ENCODE measurements around the gene RAD51B. TPM values are rescaled to one million over a fixed set of nuclear protein-coding genes. Genes with fewer than 3 reads are reported as not detected.

The RAD51B gene
- polyA plus RNA-seq, 1 experiment: 6.6 TPM

DNA sequence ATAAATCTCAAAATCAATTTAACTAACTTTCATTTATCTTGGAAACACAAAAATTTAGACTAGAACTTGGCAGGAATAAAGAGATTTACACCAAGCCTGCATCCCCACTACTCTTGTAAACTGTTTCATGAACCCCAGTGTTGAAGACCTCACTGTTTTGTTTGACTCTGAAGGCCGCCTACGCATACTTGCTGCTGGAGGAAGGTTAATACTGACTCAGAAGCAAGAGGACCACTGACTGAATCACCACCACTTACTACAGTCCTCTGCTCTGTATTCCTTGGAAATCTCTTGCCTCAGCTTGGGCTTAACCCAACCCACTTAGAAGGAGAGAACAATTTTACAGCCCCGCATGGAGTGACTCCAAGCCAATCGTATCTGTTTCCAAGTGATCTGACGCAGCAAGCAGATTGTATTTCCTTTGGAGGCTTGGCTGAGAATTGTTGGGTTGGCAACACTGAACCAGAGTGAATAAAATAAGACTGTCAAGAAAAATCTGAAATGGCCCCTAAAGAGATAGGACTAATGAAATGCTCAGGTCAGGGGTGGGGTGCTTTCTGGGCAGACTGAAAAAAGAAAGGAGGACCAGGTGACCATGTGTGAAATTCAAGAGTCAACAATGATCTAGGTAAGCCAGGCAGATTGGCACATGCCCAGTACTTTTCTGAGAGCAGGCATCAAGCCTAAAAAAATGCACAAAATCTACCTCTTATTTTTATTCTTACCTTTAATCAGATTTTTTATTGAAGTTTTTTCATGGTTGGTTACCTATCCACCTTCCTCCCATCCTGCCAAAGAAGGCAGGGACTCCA, 724.7 kb downstream of the RAD51B start:
- no peak overlapping the region for H3K4me3 ChIP-seq (ENCODE audit: low read depth, low read length)
- TF ChIP-seq, protein P1, sequence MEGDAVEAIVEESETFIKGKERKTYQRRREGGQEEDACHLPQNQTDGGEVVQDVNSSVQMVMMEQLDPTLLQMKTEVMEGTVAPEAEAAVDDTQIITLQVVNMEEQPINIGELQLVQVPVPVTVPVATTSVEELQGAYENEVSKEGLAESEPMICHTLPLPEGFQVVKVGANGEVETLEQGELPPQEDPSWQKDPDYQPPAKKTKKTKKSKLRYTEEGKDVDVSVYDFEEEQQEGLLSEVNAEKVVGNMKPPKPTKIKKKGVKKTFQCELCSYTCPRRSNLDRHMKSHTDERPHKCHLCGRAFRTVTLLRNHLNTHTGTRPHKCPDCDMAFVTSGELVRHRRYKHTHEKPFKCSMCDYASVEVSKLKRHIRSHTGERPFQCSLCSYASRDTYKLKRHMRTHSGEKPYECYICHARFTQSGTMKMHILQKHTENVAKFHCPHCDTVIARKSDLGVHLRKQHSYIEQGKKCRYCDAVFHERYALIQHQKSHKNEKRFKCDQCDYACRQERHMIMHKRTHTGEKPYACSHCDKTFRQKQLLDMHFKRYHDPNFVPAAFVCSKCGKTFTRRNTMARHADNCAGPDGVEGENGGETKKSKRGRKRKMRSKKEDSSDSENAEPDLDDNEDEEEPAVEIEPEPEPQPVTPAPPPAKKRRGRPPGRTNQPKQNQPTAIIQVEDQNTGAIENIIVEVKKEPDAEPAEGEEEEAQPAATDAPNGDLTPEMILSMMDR (IDR thresholded peaks at IDR 0.05; ENCODE audit: low read depth, low read length): no peak
- CTCF ChIA-PET: no interaction called here
- peak overlapping the region; percentile 95 for H3K27ac ChIP-seq (ENCODE audit: low read depth, low read length)
- DNase-seq (ENCODE audit: low read depth, low spot score): peak; percentile 97
- H3K27me3 ChIP-seq (ENCODE audit: control insufficient read depth, insufficient read depth, low read length): no peaks in the 10 kb centered on the region
- no peaks in the 10 kb centered on the region for H3K9me3 ChIP-seq (ENCODE audit: control insufficient read depth, insufficient read depth, low read length)
- POLR2A ChIA-PET: no interaction called here

DNA sequence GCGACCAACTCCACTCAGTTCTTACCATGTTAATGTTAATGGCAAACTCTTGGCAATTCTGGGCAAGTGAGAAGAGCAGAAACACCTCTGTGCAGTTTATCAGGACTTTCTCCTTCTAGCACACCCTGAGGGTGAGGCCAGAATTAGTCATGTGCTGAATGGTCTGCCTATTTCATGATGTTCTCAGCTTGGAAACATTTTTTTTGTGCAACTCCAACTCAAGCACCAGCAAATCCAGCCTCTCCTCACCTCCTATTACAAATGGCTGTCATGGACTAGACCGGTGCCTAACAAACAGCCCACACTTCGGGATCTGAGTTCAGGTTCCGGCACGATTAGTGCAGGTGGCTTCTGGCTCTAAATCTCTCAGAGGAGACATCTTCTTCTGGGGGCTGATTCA, 727.3 kb downstream of the RAD51B start:
- CTCF ChIA-PET: no interaction called here
- DNase-seq (ENCODE audit: low read depth, low spot score): peak; percentile 51
- H3K9me3 ChIP-seq (ENCODE audit: control insufficient read depth, insufficient read depth, low read length): no peaks in the 10 kb centered on the region
- H3K27me3 ChIP-seq (ENCODE audit: control insufficient read depth, insufficient read depth, low read length): no peaks in the 10 kb centered on the region
- no peak overlapping the region for H3K4me3 ChIP-seq (ENCODE audit: low read depth, low read length)
- POLR2A ChIA-PET: interaction anchor here (0.9 kb wide), 1 partner anchor 87 kb away, joined by 3 read pairs; no protein-coding TSS in a partner anchor
- TF ChIP-seq, protein P1 (IDR thresholded peaks at IDR 0.05; ENCODE audit: low read depth, low read length): no peak
- peak overlapping the region; percentile 100 for H3K27ac ChIP-seq (ENCODE audit: low read depth, low read length)

DNA sequence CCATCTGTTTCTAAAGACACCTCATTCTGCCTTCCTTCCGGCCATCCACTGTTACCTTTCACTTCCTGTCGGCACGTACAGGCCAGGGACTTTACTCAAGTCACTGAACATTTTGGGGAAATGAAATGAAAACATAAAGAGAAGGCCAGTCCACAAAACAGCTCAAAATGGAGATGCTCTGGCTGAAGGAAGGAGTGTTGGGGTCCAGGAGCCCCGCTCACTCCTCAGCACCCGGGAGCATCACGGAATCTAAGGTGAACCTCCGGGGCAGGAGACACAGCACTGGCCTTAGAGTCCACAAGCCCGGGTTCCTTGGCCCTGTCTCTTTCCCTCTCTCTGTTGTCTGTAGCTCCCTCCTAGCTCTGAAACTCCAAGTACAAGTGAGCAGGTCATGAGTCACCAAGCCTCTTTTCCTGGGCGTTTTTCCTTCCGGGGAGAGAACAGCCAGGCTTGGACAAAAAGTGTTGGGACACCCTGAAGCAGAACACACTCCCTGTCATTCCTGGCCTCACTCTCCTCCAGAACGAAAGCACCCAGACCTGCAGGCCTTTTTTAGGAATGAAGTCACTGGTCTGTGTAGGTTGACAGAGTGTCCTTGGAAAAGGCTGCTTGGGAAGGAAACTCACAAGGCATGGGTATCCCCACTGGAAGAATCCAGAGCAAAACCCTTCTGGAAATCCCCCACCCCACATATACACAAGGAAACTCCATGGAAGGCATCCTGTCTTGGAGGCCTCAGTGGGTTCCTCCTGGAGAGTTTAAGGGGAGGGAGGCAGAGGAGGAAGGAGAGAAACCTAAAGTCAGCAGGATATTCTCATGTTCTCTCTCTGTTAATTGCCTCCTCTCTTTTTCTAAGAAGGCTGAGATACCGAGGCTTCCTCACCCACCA, 728.0 kb downstream of the RAD51B start:
- peak; percentile 65 for DNase-seq (ENCODE audit: low read depth, low spot score)
- ChIA-PET POLR2A (interaction anchor here (0.9 to 1.5 kb wide), 3 partner anchors 16 to 104 kb away, joined by 3 to 5 read pairs (median 3); no protein-coding TSS in a partner anchor), CTCF (no interaction called here)
- TF ChIP-seq, protein P1 (IDR thresholded peaks at IDR 0.05; ENCODE audit: low read depth, low read length): no peak
- Histone ChIP-seq H3K4me3 (ENCODE audit: low read depth, low read length) (no peak overlapping the region), H3K27me3 (ENCODE audit: control insufficient read depth, insufficient read depth, low read length) (no peaks in the 10 kb centered on the region), H3K9me3 (ENCODE audit: control insufficient read depth, insufficient read depth, low read length) (no peaks in the 10 kb centered on the region), H3K27ac (ENCODE audit: low read depth, low read length) (peak overlapping the region; percentile 100)

DNA sequence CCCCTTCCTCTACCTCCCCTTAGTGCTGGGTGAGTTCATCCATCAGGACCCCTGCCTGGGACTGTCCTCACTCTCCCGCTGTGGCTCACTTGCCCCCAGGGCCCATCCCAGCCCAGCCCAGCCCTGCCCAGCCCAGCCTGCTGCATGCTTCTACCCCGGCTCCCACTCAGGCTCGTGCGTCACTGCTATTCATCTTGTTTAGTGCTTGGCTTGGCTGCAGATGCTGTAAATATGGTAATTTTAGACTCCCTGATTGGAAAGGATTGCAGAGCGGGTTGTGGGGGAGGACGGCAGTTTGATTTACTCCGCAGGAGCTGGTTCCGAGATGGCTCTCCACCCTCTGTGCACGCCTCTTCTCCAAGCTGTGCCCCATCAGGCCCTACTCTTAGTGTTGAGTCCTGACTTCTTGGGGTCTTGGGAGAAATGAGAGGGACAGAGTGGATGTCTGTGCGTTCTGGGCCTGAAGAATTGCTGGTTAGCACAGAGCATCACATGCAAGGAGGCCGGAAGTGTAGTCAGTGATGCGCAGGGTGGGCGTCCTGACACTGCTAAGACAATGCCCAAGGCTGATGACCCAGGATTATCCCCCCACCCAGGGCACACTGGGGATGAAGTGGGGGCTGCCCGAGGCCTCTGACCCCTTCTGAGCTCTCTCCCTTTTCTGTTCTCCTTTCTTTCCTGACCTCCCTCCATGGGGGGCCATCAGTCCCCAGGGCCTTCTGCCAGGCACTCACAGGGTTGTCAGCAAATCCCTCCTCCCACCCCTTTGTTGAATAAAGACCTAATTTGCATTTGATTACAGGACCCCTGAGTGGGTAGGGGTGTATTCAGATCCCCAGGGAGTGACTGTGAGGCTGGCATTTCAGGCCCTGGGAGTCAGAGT, 728.9 kb downstream of the RAD51B start:
- TF ChIP-seq, protein P1 (IDR thresholded peaks at IDR 0.05; ENCODE audit: low read depth, low read length): no peak
- H3K4me3 ChIP-seq (ENCODE audit: low read depth, low read length): no peak overlapping the region
- peak overlapping the region; percentile 100 for H3K27ac ChIP-seq (ENCODE audit: low read depth, low read length)
- peak; percentile 96 for DNase-seq (ENCODE audit: low read depth, low spot score)
- POLR2A ChIA-PET: interaction anchor here (0.6 to 1.5 kb wide), 10 partner anchors 15 to 289 kb away, joined by 3 to 20 read pairs (median 7); partner anchors contain the start of gene ZFP36L1
- no peaks in the 10 kb centered on the region for H3K9me3 ChIP-seq (ENCODE audit: control insufficient read depth, insufficient read depth, low read length)
- no peaks in the 10 kb centered on the region for H3K27me3 ChIP-seq (ENCODE audit: control insufficient read depth, insufficient read depth, low read length)
- CTCF ChIA-PET: interaction anchor here (0.6 to 0.7 kb wide), 2 partner anchors 199 to 251 kb away, joined by 3 to 4 read pairs; no protein-coding TSS in a partner anchor

Measured in AG04450 (cell line).